HG03575 (cell line): Measurements from ENCODE around the gene FDXR.

Experiments used
- ATAC-seq: cut with Tn5 transposase; IDR thresholded peaks from one replicate; pipeline ENCODE4 v1.9.1; 2021; ENCODE audit not compliant: unreplicated experiment, insufficient number of reproducible peaks, low FRiP score; ENCODE audit errors: extremely low read depth

Gene FDXR

GRCh38 chr17:74846621-74847020 lies 26.2 kb downstream of the FDXR start:
- ATAC-seq = no peak

GRCh38 chr17:74843352-74843627 lies 29.5 kb downstream of the FDXR start:
- no peak for ATAC-seq

- no peak for ATAC-seq
Measured at GRCh38 chr17:74842599-74843351, 30.0 kb downstream of the FDXR start.

GRCh38 chr17:74842146-74842598 lies 30.6 kb downstream of the FDXR start:
- ATAC-seq = no peak

- ATAC-seq = no peak
Measured at GRCh38 chr17:74840989-74841666, 31.7 kb downstream of the FDXR start.

GRCh38 chr17:74839990-74840852 lies 32.6 kb downstream of the FDXR start:
- no peak for ATAC-seq

GRCh38 chr17:74838274-74838673 lies 34.5 kb downstream of the FDXR start:
- no peak for ATAC-seq

GRCh38 chr17:74836691-74837467 lies 35.9 kb downstream of the FDXR start:
- no peak for ATAC-seq

- ATAC-seq = no peak
Measured at GRCh38 chr17:74836191-74836590, 36.6 kb downstream of the FDXR start.

GRCh38 chr17:74833501-74834377 lies 39.1 kb downstream of the FDXR start:
- ATAC-seq = no peak

GRCh38 chr17:74832421-74832820 lies 40.4 kb downstream of the FDXR start:
- ATAC-seq = no peak

- no peak for ATAC-seq
Measured at GRCh38 chr17:74831444-74832146, 41.2 kb downstream of the FDXR start.

GRCh38 chr17:74830861-74831260 lies 41.9 kb downstream of the FDXR start:
- ATAC-seq = no peak

- ATAC-seq = no peak
Measured at GRCh38 chr17:74827800-74828199, 45.0 kb downstream of the FDXR start.

- no peak for ATAC-seq
Measured at GRCh38 chr17:74825952-74826719, 46.7 kb downstream of the FDXR start.

- no peak for ATAC-seq
Measured at GRCh38 chr17:74824961-74825627, 47.7 kb downstream of the FDXR start.
